GM18907 (cell line): ENCODE results near the gene CORO1C.
"Not testable (repeated sequence)": the region's sequence is repeated elsewhere in the genome, so short reads cannot be mapped to it uniquely, and the experiment has no call there.

Source experiments
- ATAC-seq: cut with Tn5 transposase; IDR thresholded peaks from one replicate; pipeline ENCODE4 v1.9.1; 2021; ENCODE audit warnings: mild to moderate bottlenecking, moderate library complexity; ENCODE audit not compliant: unreplicated experiment

The CORO1C gene

DNA sequence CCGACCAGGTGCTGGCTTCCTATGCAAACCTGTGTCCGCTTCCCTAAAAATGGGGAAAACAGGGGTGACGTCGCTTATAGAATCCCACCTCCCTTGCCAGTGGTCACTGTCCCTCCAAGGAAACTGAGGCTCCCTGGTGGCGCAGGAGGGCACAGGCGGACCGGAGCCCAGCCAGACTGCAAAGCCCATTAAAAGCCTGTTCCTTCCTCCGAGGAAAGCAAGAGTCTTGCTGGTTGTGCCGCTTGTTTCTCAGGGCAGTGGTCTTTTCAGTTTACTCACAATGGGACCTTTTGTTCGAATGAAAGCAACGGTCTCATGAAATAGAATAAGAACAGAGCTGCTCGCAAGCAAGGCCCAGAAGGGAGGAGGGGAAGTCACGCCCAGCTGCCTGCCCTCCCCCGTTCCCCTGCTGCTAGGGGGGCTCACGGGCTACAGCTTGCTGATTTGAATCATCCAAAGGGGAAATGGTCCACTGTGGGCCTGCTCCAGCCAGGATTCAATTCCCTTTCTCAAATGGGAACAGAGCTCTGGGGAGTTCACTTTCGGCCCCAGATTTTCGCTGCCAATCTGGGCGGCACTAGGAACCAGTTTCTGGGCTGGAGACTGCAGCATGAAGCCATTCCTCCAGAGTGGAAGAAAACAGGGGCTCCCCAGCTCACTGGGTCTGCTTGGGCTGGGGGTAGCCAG lies 93.0 kb downstream of the CORO1C start:
- no peak for ATAC-seq

- no peak for ATAC-seq
These were observed 93.9 kb downstream of the CORO1C start for GRCh38 chr12:108637222-108637971.

DNA sequence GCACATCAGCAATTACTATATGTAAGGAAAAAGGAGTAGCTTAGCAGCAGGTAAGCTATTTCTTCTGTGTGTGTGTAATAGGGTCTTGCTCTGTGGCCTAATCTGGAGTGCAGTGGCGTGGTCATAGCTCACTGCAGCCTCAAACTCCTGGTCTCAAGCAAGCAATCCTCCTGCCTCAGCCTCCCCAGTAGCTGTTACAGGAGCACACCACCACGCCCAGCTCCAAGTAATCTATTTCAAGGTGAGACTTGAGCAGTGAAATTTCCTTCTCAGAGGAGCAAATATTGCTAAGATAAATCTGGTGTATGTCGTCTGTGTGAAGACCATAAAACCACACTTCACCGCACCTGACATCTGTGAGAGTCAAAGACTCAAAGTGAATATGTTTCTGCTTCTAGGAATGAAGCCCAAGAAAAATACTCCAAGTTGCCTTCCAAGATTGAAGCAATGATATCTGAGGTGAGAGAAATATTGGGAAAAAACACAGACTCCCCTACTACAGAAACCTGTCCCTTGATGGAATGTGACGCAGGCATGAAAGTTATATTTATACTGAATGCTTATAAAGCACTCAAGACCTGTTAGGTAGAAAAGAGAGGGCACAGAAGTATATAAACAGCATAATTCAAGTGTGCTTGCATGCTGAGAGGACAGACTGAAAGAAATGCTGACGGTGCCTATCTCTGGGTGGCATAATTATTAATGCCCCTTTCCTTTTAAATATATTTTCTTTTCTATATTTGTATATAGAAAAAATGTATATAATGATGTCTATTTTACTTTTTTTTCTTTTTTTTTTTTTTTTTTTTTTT lies 95.1 kb downstream of the CORO1C start:
- no peak for ATAC-seq

DNA sequence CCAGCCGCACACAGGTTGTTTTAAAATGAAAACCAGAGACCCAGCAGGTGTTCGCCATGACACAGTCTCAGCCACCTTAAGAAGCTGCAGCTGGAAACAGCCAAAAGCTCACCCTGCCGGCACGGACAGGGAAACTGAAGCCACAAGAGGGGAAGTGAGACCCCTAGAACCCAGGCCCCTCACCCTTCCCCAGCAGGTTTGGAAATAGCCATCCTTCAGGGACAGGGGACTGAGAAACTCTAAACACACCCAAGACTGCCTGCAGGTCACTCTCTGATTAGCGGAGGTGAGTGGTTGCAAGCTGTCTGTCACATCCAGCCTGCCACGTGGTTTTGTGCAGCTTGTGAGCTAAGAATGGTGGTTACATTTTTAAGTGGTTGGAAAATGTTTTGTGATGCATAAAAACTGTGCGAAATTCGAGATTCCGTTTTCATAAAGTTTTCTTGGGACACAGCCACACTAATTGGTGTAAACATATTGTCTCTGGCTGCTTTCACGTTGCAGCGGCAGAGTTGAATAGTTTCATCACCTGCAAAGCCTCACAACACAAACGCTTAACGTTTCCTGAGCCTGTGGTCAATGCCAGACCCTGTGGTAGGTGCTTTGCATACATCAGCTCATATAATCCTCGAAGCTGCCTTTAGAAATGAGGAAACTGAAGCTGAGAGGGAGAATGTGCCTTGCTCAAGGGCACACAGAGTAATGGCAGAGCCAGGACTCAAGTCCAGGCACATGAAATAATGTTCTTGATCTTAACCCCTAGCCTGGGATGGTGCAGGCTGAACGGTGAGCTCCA lies 95.9 kb downstream of the CORO1C start:
- peak; percentile 53 for ATAC-seq

DNA sequence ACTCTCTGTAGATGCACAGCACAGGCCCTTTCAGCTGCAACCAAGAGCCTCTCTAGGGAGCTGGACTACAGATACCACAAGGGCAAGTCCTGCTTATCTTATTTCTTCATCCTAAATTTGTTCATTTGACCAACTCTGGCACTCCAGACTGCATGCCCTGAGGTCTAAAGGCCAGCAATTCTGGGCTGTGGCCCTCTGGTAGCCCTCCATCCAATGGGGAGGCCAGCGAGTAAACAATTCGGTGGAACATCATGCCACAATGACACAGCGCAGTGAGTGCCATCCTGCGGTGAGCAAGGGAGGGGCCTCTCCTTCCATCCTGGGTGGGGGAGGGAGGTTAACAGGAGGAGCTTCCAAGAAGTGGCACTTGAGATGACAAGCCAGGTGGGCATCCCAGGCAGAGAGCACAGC lies 97.0 kb downstream of the CORO1C start:
- ATAC-seq, result no peak

DNA sequence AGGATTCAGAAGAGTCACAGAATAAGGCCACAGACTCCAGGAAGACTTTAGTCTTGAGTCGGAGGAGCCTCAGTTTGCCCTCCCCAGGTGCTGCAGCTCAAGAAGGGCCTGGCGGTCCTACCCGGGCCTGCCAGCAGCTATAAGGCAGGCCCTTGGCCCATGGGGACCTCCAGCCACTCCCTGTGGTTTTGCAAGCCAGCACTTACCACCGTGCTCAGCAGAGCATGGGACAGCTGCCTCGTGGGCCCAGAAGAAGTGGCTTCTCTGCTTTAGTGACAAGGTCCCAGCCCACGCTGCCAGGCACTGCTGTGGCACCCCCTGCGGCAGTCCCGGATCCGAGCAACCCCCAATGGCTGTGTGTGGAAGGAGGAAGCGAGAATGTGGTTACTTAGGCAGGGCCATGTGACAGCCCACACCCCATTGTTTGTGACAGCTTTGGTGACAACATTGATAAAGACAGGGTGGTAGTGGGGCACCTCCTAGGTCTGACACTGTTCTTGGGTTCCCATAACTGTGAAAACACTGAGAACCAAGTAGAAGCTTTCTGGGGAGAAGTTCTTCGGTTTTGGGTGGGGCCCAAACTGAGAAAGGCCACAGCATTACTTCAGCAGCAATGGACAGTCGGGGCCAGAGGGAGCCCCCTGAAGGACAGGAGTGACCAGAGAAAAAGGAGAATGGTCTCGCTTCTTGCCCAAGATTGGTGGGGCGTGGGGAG lies 97.6 kb downstream of the CORO1C start, which contains the start of gene SELPLG:
Gene SELPLG, minus strand, starts transcription at position 361 of the 715 bp plus-strand sequence. CDS start 9,587 bp downstream, outside the sequence.
- peak; percentile 62 for ATAC-seq

DNA sequence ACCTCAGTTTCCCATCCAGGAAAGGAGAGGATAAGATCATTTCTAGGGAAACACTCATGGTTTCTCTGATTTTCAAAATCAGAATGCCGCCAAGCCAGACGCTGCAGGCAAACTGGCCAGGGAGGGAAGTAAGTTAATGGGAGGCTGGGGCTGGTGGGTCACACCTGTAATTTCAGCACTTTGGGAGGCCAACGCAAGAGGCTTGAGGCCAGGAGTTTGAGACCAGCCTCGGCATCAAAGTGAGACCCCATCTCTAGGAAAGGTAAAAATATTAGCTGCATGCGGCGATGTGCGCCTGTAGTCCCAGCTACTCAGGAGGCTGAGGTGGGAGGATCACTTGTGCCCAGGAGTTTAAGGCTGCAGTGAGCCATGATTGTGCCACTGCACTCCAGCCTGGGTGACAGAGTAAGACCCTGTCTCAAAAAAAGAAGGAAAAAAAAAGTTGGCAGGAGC lies 98.2 kb downstream of the CORO1C start:
- no peak for ATAC-seq

DNA sequence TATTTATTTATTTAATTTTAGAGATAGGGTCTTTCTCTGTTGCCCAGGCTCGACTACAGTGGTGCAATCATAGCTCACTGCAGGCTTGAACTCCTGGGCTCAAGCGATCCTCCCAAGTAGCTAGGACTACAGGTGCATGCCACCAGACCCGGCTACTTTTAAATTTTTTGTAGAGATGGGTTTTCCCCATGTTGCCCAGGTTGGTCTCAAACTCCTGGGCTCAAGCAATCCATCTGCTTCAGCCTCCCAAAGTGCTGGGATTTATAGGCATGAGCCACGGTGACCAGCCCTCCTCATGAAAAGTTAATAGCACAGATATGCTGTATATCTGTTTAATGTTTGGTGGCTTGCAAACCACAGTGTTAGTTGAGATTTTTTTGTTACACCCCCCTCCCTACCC lies 100.1 kb downstream of the CORO1C start:
- not testable (repeated sequence) for ATAC-seq

- no peak for ATAC-seq
These were observed 100.7 kb downstream of the CORO1C start for GRCh38 chr12:108630481-108631207.

DNA sequence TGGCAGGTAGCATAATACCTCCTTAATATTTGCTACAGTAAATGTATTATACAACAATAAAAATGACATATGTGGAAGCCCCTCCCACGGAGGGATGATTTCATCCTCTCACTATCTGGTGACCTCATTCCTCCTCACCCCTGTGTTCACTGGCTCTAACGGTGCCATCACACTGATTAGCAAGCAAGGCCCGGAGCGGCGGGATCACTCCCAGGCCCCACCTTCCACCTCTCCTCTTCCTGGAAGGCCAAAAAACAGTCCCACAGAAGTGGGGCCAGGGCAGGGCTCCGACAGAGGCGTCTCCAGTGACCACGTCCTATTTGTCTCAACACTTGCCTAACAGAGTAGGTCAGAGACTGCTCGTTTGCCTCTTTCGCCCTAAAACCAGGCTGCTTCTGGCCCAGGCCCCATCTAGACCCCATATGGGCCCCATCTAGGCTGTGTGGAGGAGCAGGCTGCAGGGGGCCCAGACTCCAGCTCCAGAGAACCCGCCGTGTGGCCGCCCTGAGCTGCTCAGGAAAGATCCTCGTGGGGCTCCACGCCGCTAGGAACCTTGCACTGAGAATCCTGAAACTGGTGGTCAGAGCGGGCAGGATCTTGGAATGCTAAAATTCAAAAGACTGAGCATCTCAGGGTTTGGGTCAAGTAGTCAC lies 101.4 kb downstream of the CORO1C start:
- ATAC-seq, result no peak

DNA sequence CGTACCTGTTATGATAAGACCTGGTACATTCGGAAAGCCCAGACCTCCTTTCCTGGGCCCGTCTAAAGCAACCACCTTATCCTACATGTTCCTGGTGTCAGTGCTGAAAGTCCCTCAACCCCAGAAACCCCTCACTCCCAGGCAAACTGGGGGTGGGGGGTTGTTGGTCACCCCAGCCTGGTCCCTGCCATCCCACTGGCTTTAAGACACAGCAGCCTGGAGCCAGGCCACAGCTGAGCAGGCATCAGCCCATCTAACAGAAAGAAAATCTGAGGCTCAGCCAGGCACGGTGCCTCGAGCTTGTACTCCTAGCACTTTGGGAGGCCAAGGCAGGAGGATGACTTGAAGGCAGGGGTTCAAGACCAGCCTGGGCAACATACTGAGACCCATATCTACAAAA lies 102.2 kb downstream of the CORO1C start:
- ATAC-seq, result no peak

- no peak for ATAC-seq
These were observed 104.0 kb downstream of the CORO1C start for GRCh38 chr12:108627134-108627920.

DNA sequence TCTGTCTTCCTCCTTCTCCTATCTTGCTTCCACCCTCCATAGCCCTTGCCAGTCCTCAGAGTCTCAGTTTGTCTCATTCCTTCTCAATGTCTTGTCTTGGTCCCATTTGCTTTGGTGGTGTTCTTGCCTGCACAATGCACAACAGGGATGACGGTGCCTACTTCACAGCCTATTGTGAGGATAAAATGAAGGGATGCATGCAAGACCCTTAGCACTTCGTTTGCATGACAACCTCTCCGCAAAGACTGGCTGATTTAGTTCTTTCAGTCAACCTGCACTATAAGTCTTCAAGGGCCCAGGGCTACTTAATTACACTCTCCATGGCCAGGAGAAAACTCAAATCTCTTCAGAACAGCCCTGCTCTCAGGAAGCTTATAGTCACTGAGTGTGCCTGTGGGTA lies 106.1 kb downstream of the CORO1C start:
- ATAC-seq, result no peak

DNA sequence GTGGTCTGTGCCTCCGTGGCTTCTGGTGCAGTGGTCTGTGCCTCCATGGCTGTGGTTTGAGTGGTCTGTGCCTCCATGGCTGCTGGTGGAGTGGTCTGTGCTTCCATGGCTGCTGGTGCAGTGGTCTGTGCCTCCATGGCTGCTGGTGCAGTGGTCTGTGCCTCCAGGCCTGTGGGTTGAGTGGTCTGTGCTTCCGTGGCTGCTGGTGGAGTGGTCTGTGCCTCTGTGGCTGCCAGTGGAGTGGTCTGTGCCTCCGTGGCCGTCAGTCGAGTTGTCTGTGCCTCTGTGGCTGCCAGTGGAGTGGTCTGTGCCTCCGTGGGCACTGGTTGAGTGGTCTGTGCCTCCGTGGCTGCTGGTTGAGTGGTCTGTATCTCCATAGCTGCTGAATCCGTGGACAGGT lies 107.7 kb downstream of the CORO1C start:
- ATAC-seq, result no peak

DNA sequence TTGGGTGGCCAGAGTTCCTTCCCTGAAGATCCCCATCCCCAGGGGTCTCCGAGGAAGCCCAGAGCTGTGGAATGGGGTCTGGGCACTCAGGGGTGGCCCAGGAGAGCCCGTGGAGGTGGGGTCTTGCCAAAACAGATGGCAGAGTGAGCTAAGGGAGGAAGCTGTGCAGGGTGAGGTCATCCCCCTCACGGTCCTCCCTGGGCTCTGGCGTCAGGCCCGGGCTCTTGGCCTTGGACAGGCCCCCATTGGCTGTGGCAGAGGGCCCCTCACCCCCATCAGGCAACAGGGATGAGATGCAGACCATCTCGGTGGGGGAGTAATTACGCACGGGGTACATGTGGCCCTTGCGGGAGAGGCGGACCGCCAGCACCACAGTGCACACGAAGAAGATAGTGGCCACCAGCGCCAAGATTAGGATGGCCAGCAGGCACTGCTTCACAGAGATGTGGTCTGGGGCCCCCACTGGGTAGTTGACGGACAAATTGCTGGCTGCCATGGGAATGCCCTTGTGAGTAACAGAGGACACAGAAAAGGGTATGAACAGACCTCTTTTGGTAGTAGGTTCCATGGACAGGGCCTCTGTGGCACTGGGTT lies 108.3 kb downstream of the CORO1C start:
- ATAC-seq, result no peak

- ATAC-seq, result no peak
These were observed 108.9 kb downstream of the CORO1C start for GRCh38 chr12:108622421-108622820.

DNA sequence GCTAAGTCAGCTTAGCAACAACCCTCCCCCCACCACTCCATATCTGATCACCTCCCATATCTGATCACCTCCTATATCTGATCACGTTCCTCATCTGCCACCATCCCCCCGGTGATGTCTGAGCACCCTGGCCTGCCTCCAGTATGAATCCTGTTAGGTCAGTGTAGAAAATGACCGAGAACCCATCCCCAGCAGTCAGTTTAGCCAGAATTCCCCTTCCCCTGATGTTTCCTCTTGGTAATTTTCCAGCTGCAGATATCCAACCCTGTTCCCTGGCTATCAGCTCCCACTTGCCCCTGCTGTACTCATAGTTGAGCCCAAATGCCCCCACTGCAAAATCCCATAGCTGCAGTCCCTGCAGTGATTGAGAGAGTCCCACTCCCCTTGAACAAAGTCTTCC lies 110.2 kb downstream of the CORO1C start:
- no peak for ATAC-seq
